ENCODE data around the gene PDE3A.
"Not testable (repeated sequence)": the region's sequence is repeated elsewhere in the genome, so short reads cannot be mapped to it uniquely, and the experiment has no call there.

PDE3A gene

DNA sequence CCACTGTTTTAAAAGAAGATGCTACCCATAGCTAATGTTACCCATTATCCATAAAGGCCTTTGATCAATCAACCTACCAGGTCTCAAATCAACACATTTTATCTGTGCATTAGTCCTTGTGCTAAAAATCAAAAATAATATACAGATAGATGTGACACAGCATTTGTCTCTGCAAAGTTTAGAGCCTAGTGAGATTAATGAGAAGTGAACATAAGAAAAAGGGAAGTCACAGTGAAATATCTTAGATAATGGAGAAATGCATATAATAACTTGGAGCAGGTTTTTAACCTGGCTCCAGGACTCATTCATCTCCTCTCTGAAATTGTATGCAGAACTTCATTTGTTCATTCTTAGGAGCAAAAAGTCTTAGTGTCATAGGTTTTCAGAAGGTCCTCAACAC is 7.2 kb downstream of the PDE3A start:
- no peak for DNase-seq

DNA sequence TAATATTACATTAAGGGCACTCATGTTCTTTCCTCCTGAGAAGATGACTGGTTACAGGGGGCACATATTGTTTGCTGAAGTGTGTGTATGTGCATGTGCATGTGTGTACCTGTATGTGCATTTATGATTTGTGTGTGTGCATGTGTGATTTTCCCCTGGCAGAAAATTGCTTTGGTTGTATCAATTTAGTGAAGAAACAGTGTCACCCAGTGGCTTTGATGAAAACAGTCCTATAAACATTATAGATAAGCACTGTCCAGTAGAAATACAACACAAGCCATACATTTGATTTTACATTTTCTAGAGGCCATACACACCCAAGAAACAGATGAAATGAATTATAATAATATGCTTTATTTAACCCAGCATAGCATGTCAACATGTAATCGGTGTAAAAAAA is 8.6 kb downstream of the PDE3A start:
- no peak for DNase-seq

DNA sequence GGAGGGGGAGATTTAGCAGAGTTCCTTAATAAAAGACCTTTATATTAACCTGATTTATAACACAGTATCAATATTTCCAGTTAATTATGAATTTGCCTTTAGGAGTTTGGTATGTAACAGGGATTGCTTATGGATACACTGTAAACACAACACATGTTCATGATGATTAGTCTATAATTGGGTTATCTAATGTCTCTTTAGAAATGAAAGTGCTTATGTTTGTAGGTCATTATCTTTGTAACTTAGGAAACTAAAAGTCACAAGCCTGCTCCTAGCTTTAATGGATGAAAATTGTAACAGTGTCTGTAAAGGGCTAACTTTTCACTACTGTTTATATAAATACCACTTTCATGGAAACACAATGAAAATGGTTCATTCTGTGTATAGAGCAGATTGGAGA is 9.4 kb downstream of the PDE3A start:
- DNase-seq = no peak

DNA sequence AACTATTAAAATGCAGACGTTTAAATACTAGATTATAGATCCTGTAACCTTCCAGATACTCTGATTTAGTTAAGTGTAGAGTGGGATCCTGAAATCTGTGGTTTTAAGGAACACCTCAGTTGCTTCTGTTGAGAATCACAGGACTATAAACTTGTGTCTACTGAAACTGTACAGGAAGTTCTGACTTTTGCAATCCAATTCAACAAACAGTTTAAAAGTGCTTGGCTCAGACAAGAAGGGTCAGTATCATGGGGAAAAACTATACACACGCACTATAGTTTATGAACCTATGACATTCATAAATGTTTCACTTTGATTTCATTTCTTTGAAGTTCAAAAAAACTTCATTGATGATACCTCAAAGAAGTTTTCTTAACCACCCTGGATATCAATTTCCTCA is 13.8 kb downstream of the PDE3A start:
- DNase-seq = no peak

DNA sequence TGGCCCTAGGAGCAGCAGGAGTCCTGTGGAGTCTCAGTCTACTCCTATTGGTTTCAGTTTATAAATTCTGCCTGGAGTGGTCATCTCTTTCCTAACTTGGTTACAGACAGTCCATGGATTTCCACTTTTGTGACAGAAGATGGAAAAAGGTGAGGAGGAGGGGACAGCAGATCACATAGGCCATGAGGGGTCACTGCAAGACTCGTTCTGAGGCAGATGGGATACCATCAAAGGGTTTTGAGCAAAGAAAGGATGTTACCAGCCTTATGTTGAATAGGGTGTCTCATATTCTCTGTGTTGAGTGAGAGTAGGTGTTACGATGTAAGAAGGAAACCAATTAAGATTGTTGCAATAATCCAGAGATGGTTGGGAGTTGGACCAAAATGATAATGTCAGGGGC is 15.3 kb downstream of the PDE3A start:
- DNase-seq = no peak

DNA sequence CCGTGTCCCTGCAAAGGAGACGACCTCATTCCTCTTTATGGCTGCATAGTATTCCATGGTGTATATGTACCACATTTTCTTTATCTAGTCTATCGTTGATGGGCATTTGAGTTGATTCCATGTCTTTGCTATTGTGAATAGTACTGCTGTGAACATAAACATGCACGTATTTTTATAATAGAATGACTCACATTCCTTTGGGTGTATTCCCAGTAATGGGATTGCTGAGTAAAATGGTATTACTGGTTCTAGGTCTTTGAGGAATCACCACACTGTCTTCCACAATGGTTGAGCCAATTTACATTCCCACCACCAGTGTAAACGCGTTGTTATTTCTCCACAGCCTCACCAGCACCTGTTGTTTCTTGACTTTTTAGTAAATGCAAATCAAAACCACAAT is 16.5 kb downstream of the PDE3A start:
- not testable (repeated sequence) for DNase-seq

DNA sequence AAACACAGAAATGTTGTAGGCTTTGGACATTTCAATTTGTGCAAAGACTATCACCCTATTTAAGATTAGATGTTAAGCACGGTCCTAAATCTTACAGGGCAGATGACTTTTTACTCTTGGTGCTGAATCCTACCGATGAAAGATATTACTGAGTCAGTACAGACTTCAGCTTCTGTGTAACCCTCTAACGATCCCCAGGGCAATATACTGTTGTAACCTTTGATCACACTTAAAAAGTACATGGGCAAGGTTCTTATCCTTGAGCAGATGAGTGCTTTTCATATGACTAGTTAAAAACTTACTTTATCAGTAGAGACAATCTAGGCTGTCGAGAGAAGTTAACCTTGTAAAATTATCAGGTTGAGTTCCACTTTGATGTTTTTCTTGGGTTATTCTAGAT is 22.5 kb downstream of the PDE3A start:
- DNase-seq = no peak

DNA sequence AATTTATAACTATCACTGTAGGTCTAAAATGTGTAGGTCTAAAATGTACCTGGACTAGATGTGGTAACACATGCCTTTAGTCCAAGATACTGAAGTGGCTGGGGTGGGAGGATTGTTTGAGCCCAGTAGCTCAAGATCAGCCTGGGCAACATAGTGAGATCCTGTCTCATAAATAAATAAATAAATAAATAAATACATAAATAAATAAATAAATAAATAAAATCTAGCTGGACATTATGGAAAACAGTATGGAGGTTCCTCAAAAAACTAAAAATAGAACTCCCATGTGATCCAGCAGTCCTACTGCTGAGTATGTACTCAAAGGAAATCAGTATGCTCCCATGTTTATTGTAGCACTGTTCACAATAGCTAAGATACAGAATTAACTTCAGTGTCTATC is 24.0 kb downstream of the PDE3A start:
- DNase-seq = no peak

DNA sequence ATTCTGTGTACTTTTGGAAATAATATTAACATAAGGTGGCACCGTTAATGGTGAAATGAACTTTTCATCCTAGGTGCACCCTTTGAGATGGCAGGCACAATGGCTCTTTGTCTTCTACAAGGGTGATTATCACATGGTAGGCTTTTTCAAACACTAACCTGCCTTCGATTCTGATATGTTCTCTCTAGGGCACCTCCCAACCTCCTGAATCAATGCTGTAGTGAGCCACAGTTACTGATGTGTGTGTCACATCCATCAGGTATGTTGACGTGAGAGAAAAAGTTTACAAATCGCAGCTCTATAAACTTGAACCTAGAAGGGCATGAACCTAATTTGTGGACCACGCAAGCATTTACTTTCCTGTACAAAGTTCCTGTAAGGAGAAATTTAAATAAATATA is 25.4 kb downstream of the PDE3A start:
- no peak for DNase-seq

DNA sequence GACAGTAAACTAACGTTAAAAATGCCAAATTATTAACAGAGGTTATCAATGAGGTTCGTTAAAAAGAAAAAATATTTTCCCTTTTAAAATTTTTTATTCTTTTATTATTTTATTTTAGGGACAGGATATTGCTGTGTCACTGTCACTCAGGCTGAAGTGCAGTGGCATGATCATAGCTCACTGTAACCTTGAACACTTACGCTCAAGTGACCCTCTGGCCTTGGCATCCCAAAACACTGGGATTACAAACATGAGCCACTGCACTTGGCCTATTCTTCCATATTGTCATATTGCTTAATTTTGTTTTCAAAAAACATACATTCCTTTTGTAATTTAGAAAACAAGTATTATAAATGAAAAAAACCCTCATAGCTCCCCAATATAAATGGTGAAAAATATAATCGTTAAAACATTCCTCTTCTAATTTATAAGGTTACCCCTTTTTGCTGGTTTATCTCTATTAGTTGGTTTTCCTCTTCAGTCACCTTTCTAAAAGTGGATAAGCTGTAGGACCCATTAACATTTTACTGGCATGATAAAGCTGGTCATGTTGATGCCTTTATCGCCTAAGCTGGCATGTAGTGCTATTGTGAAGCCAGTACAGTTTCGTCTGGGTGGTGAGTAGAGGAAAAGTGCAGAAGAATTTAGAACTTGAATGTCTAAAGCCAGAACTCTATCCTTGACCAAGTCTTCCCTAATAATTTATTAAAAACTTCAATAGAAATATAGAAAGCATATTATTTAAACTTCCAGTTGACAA is 27.6 kb downstream of the PDE3A start:
- no peak for DNase-seq

DNA sequence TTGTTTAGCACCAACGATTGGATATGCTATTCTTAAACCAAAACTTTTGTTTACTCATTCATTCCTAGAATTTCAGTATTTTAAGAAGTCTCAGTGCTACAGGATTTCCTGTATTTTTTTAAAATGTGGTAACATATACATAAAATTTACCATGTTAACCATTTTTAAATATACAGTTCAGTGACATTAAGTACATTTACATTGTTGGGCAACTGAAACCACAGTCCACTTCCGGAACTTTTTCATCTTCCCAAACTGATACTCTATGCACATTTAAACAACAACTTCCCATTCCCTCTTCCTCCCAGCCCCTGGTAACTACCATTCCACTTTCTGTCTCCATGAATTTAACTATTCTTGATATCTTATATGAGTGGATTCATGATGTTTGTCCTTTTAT is 30.3 kb downstream of the PDE3A start:
- no peak for DNase-seq

DNA sequence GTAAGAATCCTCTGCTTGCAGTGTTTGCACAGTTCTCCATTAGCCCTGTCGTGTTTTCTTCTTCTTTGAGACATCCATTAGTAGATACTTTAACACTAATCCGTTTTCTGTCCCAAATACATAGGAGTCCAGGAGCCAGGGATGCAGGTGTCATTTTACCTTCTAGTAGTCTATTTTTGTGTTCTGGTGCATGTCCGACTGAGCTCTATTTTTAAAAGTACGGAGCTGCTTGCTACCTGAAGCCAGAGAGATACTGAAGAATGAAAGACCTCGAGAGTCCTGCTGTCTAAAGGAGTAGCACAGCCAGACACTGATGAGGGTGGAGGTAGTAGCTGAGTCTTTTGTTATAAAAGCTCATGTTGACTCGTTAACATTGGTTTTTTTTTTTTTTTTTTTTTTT is 31.7 kb downstream of the PDE3A start:
- DNase-seq = no peak

DNA sequence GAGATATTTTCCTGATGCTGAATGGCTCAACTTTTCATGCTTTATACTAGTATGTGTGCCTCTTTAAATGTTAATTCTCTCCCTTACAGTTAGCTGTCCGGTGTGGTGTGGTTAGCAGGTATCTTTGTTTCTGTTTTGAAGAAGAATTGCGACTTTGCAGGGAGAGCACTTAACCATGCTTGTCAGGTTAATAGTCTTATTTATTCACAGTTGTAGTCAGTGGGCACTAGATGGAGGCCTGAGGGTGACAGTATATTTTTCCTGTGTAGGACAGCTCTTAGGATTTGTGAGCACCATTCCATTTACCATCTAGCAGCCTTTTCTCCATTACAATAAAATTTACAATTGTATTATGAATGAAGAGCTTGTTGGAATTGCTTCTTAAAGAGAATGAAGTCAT is 34.9 kb downstream of the PDE3A start:
- no peak for DNase-seq

DNA sequence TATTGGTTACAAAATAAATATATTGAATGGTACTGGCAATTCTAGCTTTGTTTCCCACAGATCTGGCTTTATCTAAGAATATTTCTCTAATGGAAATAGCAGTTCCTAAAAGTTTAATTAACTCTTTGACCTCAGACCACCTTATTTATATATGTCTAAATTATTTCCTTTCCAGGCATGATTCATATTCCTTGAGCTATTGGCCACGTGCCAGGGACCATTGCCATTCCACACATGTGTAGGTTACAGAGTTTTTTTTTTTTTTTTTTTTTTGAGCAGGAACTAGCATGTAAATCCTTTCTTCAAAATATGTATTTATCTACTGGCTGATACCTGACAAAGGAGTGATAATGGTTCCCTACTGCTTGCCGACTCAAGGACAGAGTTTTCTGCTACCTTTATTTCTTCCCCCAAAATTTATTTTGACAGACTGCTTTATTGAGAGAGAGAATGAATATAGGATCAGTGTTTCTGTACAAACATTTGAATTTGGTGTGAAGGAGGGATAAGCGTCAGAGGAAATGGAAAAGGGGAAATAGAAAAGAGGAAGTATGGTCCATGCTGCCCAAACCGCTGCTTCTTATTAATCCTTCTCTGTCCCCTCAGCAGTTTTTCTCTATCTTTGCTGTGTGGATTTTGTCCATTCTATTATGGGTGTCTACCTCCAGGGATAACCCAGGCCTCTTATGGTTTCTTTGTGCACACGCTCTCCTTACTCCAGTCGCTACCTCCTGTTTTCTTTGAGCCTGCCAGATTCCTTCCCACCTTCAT is 36.4 kb downstream of the PDE3A start:
- DNase-seq = no peak

DNA sequence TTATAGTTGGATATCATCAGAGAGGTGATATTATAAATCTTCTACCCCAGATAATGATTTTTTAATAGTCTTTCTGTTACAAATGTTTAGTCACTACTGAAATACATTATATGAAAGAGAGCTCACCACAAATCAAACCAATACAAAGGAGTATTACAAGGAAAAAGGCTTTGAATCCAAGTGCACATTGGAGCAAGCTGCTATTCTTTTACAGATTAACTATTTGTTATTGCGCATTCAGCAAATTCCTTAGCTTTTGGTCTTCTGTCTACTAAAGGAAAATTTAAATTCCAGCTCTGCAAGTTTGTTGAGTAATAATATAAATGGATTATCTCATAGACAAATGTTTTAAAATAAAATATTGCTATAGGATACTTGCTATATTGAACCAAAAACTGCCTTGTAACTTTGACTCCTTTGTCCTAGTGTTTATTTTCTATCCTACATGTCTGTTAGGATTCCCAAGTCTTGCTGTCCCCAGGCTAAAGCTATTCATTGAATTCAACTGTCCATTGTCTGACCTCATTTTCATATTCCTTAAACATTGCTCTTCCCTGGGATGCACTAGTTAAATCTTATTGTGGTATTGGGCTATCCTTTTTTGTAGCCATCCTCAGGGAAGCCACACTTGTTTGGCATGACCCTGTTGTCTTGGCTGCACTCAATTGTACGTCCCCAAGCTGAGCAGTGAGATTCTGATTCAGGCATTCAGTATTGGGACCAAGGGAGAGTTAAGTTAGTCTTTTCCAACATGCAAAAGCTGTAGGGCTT is 41.5 kb downstream of the PDE3A start:
- DNase-seq = no peak

DNA sequence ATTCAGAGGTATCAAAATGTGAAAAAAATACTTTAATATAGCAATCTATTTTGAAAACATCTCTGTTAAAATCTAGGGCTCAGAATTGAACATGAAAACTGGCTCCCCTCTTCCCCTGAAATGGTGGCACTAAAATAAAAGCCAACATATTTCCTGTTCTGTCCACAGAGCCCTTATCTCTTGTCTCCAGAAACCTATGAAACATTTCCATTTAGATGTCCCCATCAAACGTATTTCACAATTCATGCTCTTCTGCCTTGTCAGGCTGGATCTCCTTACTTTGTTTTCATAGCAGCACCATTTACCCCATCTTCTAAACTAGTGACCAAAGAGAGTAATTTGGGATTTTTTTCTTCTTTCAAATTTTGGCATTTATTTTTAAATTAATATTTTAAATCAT is 42.4 kb downstream of the PDE3A start:
- no peak for DNase-seq

DNA sequence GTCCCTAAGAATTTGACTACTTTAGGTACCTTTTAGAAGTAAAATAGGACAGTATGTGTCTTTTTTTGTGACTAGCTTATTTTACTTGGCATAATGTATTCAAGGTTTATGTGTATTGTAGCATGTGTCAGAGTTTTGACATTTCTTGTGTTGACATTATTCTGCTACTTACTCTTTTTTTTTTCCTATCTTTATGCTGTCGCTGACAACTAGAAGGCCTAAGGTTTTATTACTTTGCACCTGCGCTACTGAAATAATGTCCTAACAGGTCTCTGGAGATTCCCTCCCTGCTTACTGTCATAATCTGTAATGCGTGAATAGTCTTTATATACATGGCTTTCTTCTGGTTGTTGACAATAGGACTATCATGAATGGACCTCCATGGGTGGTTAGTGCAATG is 43.0 kb downstream of the PDE3A start:
- DNase-seq = no peak

DNA sequence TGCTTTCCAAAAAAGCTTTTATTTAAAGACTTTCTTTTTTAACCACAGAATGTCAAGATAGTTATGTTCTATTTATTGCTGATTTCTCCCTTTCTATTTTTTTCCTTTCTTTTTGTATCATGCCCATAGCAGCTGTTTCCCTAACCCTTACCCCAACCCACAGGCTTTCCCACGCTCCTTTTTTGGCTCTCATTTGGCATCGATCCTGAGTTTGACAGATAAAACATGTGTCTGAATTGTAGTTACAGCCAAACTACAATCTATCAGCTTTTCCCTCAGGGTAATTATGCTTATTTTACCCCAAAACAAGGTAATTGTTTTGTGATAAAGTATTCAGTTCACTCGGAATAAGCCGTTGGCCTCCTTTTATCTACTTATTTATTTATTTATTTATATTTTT is 46.7 kb downstream of the PDE3A start:
- DNase-seq = no peak

DNA sequence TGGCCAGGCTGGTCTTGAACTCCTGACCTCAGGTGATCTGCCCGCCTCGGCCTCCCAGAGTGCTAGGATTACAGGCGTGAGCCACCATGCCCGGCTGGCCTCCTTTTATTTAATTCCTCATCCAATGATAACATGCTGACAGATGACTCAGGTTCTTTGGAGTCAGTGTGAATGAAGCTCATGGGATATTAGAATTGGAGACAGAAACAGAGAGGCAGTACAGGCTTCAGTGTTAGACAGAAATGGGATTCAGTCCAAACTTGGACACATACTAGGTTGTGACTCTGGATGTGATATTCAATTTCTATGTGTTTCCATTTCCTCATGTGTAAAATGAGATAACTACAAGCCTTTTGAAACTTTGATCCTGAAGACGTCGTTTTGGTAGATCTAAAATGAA is 47.3 kb downstream of the PDE3A start:
- no peak for DNase-seq

DNA sequence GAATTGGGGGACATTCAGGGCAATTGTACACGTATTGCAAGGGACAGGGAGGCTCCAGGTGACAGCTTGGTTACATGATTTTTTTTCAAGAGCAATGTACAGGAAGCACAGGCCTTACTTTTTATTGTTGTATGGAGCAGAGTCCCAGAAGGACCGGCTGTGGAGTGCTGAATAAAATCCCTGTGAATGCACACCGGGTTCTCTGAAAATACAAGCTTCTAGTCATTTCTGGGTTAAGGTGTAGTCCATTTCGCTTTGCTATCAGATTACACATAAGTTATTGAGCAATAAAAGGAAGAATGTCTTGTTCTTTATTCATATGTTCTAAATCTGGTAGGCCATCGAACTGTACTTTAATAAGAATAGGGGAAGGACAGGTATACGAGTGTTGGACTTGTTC is 52.2 kb downstream of the PDE3A start:
- DNase-seq = no peak

DNA sequence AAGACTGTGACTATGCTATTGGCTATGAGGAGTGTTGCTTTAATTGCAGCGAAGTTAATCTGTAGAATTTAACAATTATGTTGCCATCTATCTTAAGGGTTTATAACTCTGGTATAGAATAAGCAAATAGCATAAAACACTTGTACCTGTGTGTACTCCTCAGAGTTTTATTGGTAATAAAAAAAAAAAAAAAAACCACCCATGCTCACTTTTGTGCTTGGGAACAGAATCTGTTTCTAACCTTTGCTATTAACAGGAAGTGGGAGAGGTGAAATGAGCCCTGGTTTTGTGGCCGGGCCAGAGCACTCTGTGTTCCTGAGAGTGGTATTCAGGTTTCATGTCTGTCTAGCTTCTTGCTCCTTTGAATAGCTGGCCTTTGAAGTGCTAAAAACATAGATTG is 53.1 kb downstream of the PDE3A start:
- no peak for DNase-seq

DNA sequence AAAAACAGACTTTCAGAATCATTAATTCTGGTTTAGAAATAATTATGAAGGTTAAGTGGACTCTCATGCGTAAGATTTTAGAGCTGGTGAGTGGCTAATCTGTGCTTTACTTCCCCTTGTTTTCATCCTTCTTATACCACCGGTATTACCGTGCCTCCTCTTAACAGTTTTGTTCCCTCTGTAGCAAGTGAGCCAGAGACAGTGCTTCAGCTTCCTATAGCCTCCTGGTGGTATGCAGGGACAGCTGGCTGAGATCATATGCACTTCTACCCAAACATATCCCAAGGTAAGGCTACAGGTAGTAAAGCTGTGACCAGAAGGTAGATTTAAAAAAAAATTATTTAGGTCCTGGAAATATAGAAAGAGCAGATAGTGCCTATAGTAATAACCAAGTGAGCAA is 55.2 kb downstream of the PDE3A start:
- no peak for DNase-seq

DNA sequence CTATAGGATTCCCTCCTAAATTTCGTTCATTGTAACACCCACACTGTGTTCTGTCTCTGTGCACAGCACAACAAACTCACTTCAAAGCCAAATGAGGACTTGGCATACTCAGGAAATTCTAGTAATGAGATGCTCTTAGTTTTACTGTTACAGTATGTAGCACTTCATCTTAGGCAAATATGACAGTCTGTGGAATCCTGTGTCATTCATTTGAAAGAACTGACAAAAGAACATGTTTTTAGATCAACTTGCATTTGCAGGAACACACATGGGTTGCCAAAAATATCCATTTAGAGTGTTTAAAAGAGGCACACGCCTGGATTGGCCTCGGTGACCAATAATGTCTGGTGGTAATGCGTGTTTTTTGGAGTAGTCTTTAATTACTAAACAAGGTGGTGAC is 56.5 kb downstream of the PDE3A start:
- DNase-seq = no peak

DNA sequence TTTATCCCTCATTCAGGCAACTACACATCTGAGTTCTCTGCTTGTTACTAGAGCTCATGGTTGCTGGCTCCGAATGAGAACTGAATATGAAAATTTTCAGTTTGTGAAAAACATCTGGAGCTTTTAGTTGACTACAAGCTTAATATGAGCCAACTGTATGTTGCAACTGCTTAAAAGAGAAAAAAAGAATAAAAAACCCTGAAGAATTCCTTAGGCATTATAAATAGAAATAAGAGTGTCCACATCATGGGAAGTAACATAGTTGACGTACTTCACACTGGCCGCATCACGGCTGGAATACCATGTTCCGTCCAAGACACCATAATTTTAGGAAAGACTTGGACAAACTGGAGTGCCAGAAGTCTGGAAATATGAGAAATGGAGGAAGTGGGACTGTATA is 57.9 kb downstream of the PDE3A start:
- DNase-seq = no peak
